ENCODE measurements around the gene TIMM44.

TIMM44 gene

GRCh38 chr19:7912697-7913564, 30.5 kb downstream of the TIMM44 start:
- DNase-seq = no peak

GRCh38 chr19:7912144-7912696, 31.2 kb downstream of the TIMM44 start:
- DNase-seq = peak in 1 of 3 experiments; percentile 9

- DNase-seq = no peak
Measured at GRCh38 chr19:7911508-7912143, 31.8 kb downstream of the TIMM44 start.

GRCh38 chr19:7910321-7911161, 32.9 kb downstream of the TIMM44 start:
- DNase-seq = no peak

GRCh38 chr19:7909471-7910067, 33.9 kb downstream of the TIMM44 start:
- no peak for DNase-seq

- no peak for DNase-seq
Measured at GRCh38 chr19:7908742-7909461, 34.6 kb downstream of the TIMM44 start.

- DNase-seq = no peak
Measured at GRCh38 chr19:7908078-7908699, 35.3 kb downstream of the TIMM44 start.

- DNase-seq = no peak
Measured at GRCh38 chr19:7907544-7907943, 35.9 kb downstream of the TIMM44 start.

GRCh38 chr19:7907122-7907521, 36.3 kb downstream of the TIMM44 start:
- no peak for DNase-seq

GRCh38 chr19:7905859-7906258, 37.6 kb downstream of the TIMM44 start:
- no peak for DNase-seq

GRCh38 chr19:7905268-7905667, 38.2 kb downstream of the TIMM44 start:
- DNase-seq = no peak

GRCh38 chr19:7904074-7905020, 39.1 kb downstream of the TIMM44 start:
- peak in 2 of 3 experiments; percentile 34 to 64 for DNase-seq

- peak; percentile 98 to 100 (median 100) for DNase-seq
Measured at GRCh38 chr19:7903244-7904073, 40.0 kb downstream of the TIMM44 start, which contains the start of gene MAP2K7. Gene MAP2K7 (plus strand): TSS chr19:7903877. CDS start chr19:7903945, 68 bp downstream.

- peak in 1 of 3 experiments; percentile 63 for DNase-seq
Measured at GRCh38 chr19:7902796-7903243, 40.6 kb downstream of the TIMM44 start.

GRCh38 chr19:7901337-7901736, 42.1 kb downstream of the TIMM44 start:
- no peak for DNase-seq

- DNase-seq = no peak
Measured at GRCh38 chr19:7900931-7901330, 42.5 kb downstream of the TIMM44 start.

GRCh38 chr19:7900401-7900870, 43.0 kb downstream of the TIMM44 start:
- DNase-seq = no peak

GRCh38 chr19:7899751-7900378, 43.6 kb downstream of the TIMM44 start:
- no peak for DNase-seq

All from NCI-H1417 (cell line).